HG02870 (cell line): ENCODE measurements around the gene PTPRCAP.
"Not testable (repeated sequence)": the region's sequence is repeated elsewhere in the genome, so short reads cannot be mapped to it uniquely, and the experiment has no call there.

Experiments used
- ATAC-seq: cut with Tn5 transposase; IDR thresholded peaks from one replicate; pipeline ENCODE4 v1.9.1; 2021; ENCODE audit warnings: mild to moderate bottlenecking, moderate library complexity; ENCODE audit not compliant: unreplicated experiment

The PTPRCAP gene

GRCh38 chr11:67465530-67465929 is 28.0 kb upstream of the PTPRCAP start:
- not testable (repeated sequence) for ATAC-seq

- ATAC-seq, result no peak
Observed at GRCh38 chr11:67465189-67465510, 27.7 kb upstream of the PTPRCAP start.

- ATAC-seq, result peak; percentile 48
Observed at GRCh38 chr11:67464411-67465188, 27.1 kb upstream of the PTPRCAP start.

GRCh38 chr11:67463680-67464410 is 26.4 kb upstream of the PTPRCAP start:
- no peak for ATAC-seq

- ATAC-seq, result no peak
Observed at GRCh38 chr11:67463186-67463585, 25.7 kb upstream of the PTPRCAP start.

GRCh38 chr11:67458266-67458665 is 20.8 kb upstream of the PTPRCAP start:
- ATAC-seq, result no peak

- no peak for ATAC-seq
Observed at GRCh38 chr11:67457453-67457852, 20.0 kb upstream of the PTPRCAP start.

GRCh38 chr11:67456068-67456705 is 18.7 kb upstream of the PTPRCAP start:
- no peak for ATAC-seq

GRCh38 chr11:67455054-67455453 is 17.6 kb upstream of the PTPRCAP start, which contains the start of gene CABP4:
Gene CABP4 (plus strand): TSS chr11:67455354. CDS start chr11:67455424, 70 bp downstream.
- ATAC-seq, result no peak

GRCh38 chr11:67453816-67454732 is 16.6 kb upstream of the PTPRCAP start:
- no peak for ATAC-seq

GRCh38 chr11:67452141-67452952 is 14.9 kb upstream of the PTPRCAP start, which contains the start of gene GPR152:
Gene GPR152 (minus strand): TSS chr11:67452729. CDS start chr11:67452724, 5 bp downstream.
- no peak for ATAC-seq

GRCh38 chr11:67451658-67451976 is 14.1 kb upstream of the PTPRCAP start:
- ATAC-seq, result no peak

- no peak for ATAC-seq
Observed at GRCh38 chr11:67450796-67451657, 13.5 kb upstream of the PTPRCAP start.

- no peak for ATAC-seq
Observed at GRCh38 chr11:67449116-67449844, 11.8 kb upstream of the PTPRCAP start.

GRCh38 chr11:67448220-67448609 is 10.7 kb upstream of the PTPRCAP start:
- no peak for ATAC-seq

GRCh38 chr11:67445515-67445914 is 8.0 kb upstream of the PTPRCAP start:
- ATAC-seq, result no peak

- no peak for ATAC-seq
Observed at GRCh38 chr11:67442504-67443404, 5.3 kb upstream of the PTPRCAP start.
